GM10266 (cell line): ENCODE data around the gene GPATCH2L.

Experiments
- DNase-seq: peaks from one replicate; pipeline ENCODE4 v3.0.0; 2012; ENCODE audit errors: extremely low spot score
- CTCF ChIP-seq: IDR thresholded peaks from 2 replicates; pipeline ENCODE4 v1.5.1; 2012; ENCODE audit warnings: mild to moderate bottlenecking, low read depth; ENCODE audit not compliant: control insufficient read depth, insufficient read depth; ENCODE audit errors: missing control alignments

Gene GPATCH2L

GRCh38 chr14:76151398-76152332, at the start of gene GPATCH2L:
TSS of gene GPATCH2L (plus strand) at chr14:76151922. CDS start at chr14:76154364, 2,442 bp downstream.
- TF ChIP-seq CTCF = no peak
- DNase-seq = peak; percentile 98

GRCh38 chr14:76104802-76105355, 46.8 kb upstream of the GPATCH2L start:
- TF ChIP-seq CTCF = no peak
- DNase-seq = no peak

GRCh38 chr14:76106188-76106587, 45.5 kb upstream of the GPATCH2L start:
- TF ChIP-seq CTCF = no peak
- DNase-seq = no peak

GRCh38 chr14:76109087-76109880, 42.4 kb upstream of the GPATCH2L start:
- no peak for DNase-seq
- no peak for TF ChIP-seq CTCF

- TF ChIP-seq CTCF = no peak
- no peak for DNase-seq
Measured at GRCh38 chr14:76112889-76113624, 38.7 kb upstream of the GPATCH2L start.

- DNase-seq = no peak
- no peak for TF ChIP-seq CTCF
Measured at GRCh38 chr14:76113691-76114090, 38.0 kb upstream of the GPATCH2L start.
